Activated T-cell treated with anti-CD3 and anti-CD28 coated beads, Interleukin-2, amount 50 U/mL, for 48 hours (primary cell): Measurements from ENCODE around the gene HHATL.

ENCODE experiments used
- DNase-seq, 2 experiments: peaks; one replicate each; pipeline ENCODE4 v3.0.0-alpha.2; 2020

Gene HHATL

GRCh38 chr3:42702066-42702951, at the start of gene HHATL:
Gene HHATL (minus strand): TSS chr3:42702798. CDS start chr3:42700826, 1,972 bp downstream.
- DNase-seq, result peak in 1 of 2 experiments; percentile 10

- no peak for DNase-seq
Measured at GRCh38 chr3:42751609-42752008, 49.0 kb upstream of the HHATL start.

GRCh38 chr3:42750834-42751233, 48.2 kb upstream of the HHATL start:
- no peak for DNase-seq

- no peak for DNase-seq
Measured at GRCh38 chr3:42749753-42750231, 47.2 kb upstream of the HHATL start.

GRCh38 chr3:42749025-42749752, 46.6 kb upstream of the HHATL start:
- DNase-seq, result no peak

GRCh38 chr3:42747581-42747980, 45.0 kb upstream of the HHATL start:
- no peak for DNase-seq

GRCh38 chr3:42746455-42747450, 44.2 kb upstream of the HHATL start:
- no peak for DNase-seq

GRCh38 chr3:42745776-42746454, 43.3 kb upstream of the HHATL start:
- DNase-seq, result no peak

- DNase-seq, result no peak
Measured at GRCh38 chr3:42745291-42745745, 42.7 kb upstream of the HHATL start.

- no peak for DNase-seq
Measured at GRCh38 chr3:42743204-42743995, 40.8 kb upstream of the HHATL start.

- no peak for DNase-seq
Measured at GRCh38 chr3:42742688-42743087, 40.1 kb upstream of the HHATL start.

GRCh38 chr3:42742259-42742658, 39.7 kb upstream of the HHATL start:
- DNase-seq, result no peak

- DNase-seq, result no peak
Measured at GRCh38 chr3:42741796-42742195, 39.2 kb upstream of the HHATL start.

GRCh38 chr3:42739401-42740158, 37.0 kb upstream of the HHATL start:
- no peak for DNase-seq

- no peak for DNase-seq
Measured at GRCh38 chr3:42736531-42736930, 33.9 kb upstream of the HHATL start.

GRCh38 chr3:42736081-42736480, 33.5 kb upstream of the HHATL start:
- DNase-seq, result no peak

- DNase-seq, result no peak
Measured at GRCh38 chr3:42735615-42736014, 33.0 kb upstream of the HHATL start.

GRCh38 chr3:42735019-42735418, 32.4 kb upstream of the HHATL start:
- DNase-seq, result no peak

- no peak for DNase-seq
Measured at GRCh38 chr3:42734263-42734860, 31.8 kb upstream of the HHATL start.
